GM12892 (cell line): Measurements from ENCODE around the gene PLS1.

Experiments used
- POLR2A ChIP-seq: IDR thresholded peaks from 2 replicates; pipeline ENCODE4 v1.6.1; 2011; ENCODE audit warnings: low read depth, low read length, control low read depth
- POLR2AphosphoS5 ChIP-seq: IDR thresholded peaks from 2 replicates; pipeline ENCODE4 v1.6.1; 2011; ENCODE audit warnings: low read depth, low read length, control low read depth
- TAF1 ChIP-seq: IDR thresholded peaks from 2 replicates; pipeline ENCODE4 v1.6.1; 2011; ENCODE audit warnings: low read depth, mild to moderate bottlenecking, control low read depth, low read length, borderline replicate concordance

DNA sequence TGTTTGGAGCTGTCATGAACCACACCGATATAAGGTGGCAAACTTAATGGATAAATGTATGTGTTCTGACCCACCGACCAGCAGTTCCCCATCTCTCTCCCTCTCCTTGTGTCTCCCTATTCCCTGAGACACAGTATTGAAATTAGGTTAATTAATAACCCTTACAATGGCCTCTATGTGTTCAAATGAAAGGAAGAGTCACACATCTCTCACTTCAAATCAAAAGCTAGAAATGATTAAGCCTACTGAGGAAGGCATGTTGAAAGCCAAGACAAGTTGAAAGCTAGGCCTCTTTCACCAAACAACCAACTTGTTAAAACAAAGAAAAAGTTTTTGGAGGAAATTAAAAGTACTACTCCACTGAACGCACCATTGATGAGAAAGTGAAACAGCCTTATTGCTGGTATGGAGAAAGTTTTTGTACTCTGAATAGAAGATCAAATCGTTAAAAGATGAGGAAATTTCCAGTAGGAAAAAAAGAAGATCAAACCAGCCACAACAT, 32.6 kb upstream of the PLS1 start:
- TF ChIP-seq POLR2A (no peak), POLR2AphosphoS5 (no peak), TAF1 (no peak)
